GM06990 (cell line): ENCODE measurements around the gene NDUFA13.

Source experiments
- DNase-seq: peaks from one replicate; pipeline ENCODE4 v3.0.0-alpha.2; 2011; ENCODE audit not compliant: insufficient read length; ENCODE audit errors: extremely low read depth
- H3K27me3 ChIP-seq: replicated peaks from 2 replicates; pipeline ENCODE4 v1.6.0; 2011; ENCODE audit warnings: low read length; ENCODE audit not compliant: control insufficient read depth, insufficient read depth
- H3K36me3 ChIP-seq: 2 replicates; pipeline ENCODE4 v1.5.1; 2011; ENCODE audit warnings: low read length; ENCODE audit not compliant: control insufficient read depth, insufficient read depth
- H3K4me3 ChIP-seq: replicated peaks from 2 replicates; pipeline ENCODE4 v1.5.1; 2011; ENCODE audit warnings: low read depth, mild to moderate bottlenecking, control low read depth, low read length
- TF ChIP-seq, protein P1 (sequence below): IDR thresholded peaks from 2 replicates; pipeline ENCODE4 v1.5.1; 2011; ENCODE audit warnings: low read length, control low read depth, mild to moderate bottlenecking, inconsistent platforms; ENCODE audit not compliant: insufficient read depth, poor library complexity, severe bottlenecking

The NDUFA13 gene

DNA sequence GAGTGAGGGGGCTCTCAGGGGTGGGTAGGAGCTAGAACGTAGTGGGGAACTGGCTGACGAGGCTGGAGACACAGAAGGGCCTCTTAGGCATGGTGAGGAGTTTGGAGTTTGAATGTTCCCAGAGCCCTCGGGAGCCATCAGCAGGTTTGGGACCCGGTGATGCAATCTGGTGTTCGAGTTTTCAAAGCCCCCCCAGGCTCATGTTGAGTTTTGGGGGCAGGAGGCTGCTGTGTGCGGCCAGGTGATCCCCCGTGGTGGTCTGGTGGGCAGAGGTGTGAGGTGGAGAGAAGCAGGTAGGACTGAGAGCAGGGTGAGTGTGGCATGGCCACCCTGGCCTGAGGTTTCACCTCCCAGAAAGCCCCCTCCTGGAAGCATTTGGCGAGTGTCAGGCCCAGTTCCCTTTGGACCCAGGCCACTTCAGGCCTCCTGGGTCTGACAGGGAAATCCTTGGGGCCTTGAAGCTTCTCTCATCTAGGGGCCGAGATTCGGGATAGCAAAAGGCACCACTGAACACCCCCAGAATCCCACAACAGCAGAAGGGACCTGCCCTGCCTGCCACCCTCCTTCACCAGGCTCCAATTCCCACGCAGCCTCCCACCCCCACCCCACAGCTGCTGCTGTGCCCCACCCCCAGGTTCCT is 13.9 kb downstream of the NDUFA13 start:
- TF ChIP-seq, protein P1, sequence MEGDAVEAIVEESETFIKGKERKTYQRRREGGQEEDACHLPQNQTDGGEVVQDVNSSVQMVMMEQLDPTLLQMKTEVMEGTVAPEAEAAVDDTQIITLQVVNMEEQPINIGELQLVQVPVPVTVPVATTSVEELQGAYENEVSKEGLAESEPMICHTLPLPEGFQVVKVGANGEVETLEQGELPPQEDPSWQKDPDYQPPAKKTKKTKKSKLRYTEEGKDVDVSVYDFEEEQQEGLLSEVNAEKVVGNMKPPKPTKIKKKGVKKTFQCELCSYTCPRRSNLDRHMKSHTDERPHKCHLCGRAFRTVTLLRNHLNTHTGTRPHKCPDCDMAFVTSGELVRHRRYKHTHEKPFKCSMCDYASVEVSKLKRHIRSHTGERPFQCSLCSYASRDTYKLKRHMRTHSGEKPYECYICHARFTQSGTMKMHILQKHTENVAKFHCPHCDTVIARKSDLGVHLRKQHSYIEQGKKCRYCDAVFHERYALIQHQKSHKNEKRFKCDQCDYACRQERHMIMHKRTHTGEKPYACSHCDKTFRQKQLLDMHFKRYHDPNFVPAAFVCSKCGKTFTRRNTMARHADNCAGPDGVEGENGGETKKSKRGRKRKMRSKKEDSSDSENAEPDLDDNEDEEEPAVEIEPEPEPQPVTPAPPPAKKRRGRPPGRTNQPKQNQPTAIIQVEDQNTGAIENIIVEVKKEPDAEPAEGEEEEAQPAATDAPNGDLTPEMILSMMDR = no peak
- DNase-seq = no peak
- no peaks in the 10 kb centered on the region for H3K27me3 ChIP-seq
- no peak overlapping the region for H3K4me3 ChIP-seq
- H3K36me3 ChIP-seq = peaks cover 13% of the 10 kb centered on the region

DNA sequence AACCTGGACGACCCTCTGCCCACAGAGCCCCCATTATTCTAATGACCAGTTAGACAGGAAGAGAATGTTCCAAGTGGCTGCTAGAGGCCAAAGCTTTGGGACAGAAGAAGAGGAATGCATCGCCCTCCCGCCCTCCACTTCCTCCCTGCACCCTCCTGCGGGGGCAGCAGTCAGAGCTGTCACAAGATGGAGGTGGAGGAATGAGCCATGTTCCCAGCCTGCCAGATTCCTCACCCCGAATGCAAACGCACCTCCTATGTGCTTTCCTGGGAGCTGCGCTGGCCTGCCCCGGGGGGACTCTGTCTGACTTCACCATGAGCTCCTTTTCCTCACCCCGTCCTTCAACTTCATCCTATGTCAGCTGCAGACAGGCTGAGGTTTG is 14.4 kb downstream of the NDUFA13 start:
- Histone ChIP-seq H3K4me3 (no peak overlapping the region), H3K36me3 (peaks cover 13% of the 10 kb centered on the region), H3K27me3 (no peaks in the 10 kb centered on the region)
- no peak for DNase-seq
- TF ChIP-seq, protein P1 = no peak

GRCh38 chr19:19530889-19531288 is 14.9 kb downstream of the NDUFA13 start:
- Histone ChIP-seq H3K27me3 (no peaks in the 10 kb centered on the region), H3K4me3 (no peak overlapping the region), H3K36me3 (peaks cover 13% of the 10 kb centered on the region)
- TF ChIP-seq, protein P1 = no peak
- no peak for DNase-seq

DNA sequence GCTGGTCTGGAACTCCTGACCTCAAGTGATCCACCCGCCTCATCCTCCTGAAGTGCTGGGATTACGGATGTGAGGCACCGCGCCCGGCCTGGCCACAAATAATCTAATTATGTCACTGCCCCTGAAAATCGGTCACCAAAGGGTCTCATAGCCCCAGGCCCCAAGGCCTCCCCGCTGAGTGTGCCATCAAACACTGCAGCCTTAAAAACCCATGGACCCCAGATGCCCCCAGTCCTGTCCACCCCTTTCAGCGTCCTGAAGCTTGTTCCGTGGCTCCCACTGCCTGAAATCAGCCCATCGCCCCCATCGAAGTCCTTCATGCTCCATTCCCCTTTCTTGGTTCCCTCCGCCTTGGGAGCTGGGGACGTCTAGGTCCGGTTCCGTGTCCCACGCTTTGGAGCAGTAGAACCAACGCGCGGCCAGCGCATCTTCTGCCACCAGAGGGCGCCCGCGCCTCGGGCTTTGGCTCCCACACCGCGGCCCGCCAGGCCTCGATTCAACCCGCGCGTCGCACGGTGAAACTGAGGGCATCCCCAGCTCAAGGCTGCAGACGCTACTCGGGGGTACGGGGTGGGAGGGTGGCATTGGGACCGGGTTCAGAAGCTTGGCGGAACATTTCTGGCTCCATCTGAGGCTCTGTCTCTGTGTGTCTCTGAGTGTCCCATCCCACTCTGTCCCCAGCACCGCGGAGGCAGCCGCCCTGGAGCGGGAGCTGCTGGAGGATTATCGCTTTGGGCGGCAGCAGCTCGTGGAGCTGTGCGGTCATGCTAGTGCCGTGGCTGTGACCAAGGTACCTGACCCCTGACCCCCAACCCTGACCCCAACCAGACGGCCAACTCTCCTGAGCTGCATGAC is 16.2 kb downstream of the NDUFA13 start:
- H3K36me3 ChIP-seq = peaks cover 13% of the 10 kb centered on the region
- TF ChIP-seq, protein P1 = peak; percentile 98
- DNase-seq = peak; percentile 81
- no peak overlapping the region for H3K4me3 ChIP-seq
- H3K27me3 ChIP-seq = no peaks in the 10 kb centered on the region

DNA sequence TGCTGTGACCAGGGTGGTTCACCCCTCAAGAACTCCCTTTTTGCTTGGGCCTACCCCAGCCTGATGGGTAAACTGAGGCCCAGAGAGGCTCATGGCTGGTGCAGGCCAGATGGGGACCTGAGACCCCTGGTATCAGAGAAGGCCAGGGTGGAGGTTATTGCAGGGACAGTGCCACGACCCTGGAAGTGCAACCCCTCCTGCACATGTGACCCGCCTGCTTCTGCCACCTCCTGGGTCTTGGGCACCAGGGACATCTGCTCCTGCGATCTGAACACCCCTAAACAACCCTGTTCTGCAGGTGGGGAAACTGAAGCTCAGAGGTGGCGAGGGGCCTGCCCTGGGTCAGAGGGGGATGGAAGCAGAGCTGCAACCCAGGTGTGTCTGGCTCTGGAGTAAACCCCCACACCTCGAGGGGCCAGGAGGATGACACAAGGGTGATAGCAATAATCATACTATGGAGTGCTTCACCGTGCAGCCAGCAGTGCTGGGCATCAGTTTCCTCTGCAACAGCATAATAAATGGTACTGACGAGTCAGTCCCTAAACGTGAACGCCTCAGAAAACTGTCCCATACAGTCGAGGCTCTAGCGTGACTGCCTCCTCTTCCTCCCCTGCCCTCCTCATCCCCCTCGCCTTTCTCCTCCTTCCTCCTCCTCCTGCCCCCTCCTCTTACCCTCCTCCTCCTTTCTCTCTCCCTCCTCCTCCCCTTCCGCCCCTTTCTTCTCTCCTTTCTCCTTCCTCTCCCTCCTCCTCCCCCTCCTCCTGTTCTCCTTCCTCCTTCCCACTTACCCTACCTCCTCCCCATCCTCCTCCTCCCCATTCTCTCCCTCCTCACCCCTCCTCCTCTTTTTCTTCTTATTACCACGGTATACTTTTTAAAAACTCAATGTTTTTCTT is 17.0 kb downstream of the NDUFA13 start:
- no peak for DNase-seq
- TF ChIP-seq, protein P1 = no peak
- H3K4me3 ChIP-seq = no peak overlapping the region
- H3K27me3 ChIP-seq = no peaks in the 10 kb centered on the region
- peaks cover 6% of the 10 kb centered on the region for H3K36me3 ChIP-seq
